Lung (tissue), 12 donors: ENCODE results near the gene ITGA7. TPM values are rescaled to one million over a fixed set of nuclear protein-coding genes. Genes with fewer than 3 reads are reported as not detected.

Experiments used
- ATAC-seq: fragments of 200-7000 bp; cut with Tn5 transposase; one replicate; pipeline ENCODE4 v1.9.1; 2020; ENCODE audit warnings: moderate number of reproducible peaks; ENCODE audit not compliant: insufficient read depth, low FRiP score
- DNase-seq, 3 donors: peaks; one replicate each; pipeline ENCODE4 v3.0.0-alpha.2; 2013 to 2017
- H3K27ac ChIP-seq, 2 donors: one replicate each; pipeline ENCODE4 v1.5.1; 2013; ENCODE audit warnings: mild to moderate bottlenecking in 2 of 2, moderate library complexity in 2 of 2, control low read depth in 1 of 2, inconsistent platforms in 1 of 2, low read depth in 1 of 2, low read length in 1 of 2
- H3K27me3 ChIP-seq, 3 donors: one replicate each; pipeline ENCODE4 v1.5.1; 2013; ENCODE audit warnings: low read length in 2 of 3; ENCODE audit not compliant: control insufficient read depth in 3 of 3, insufficient read depth in 3 of 3
- H3K36me3 ChIP-seq, 4 donors: one replicate each; pipeline ENCODE4 v1.5.1; 2013; ENCODE audit warnings: low read length in 4 of 4, mild to moderate bottlenecking in 1 of 4, moderate library complexity in 1 of 4; ENCODE audit not compliant: control insufficient read depth in 4 of 4, insufficient read depth in 4 of 4
- H3K4me1 ChIP-seq, 5 donors: one replicate each; pipeline ENCODE4 v1.5.1; 2013; ENCODE audit warnings: low read length in 5 of 5, mild to moderate bottlenecking in 2 of 5, moderate library complexity in 1 of 5; ENCODE audit not compliant: control insufficient read depth in 5 of 5, insufficient read depth in 5 of 5
- H3K4me3 ChIP-seq: one replicate; pipeline ENCODE4 v1.5.1; 2013; ENCODE audit warnings: mild to moderate bottlenecking, control low read depth, moderate library complexity
- H3K9ac ChIP-seq, 2 donors: one replicate each; pipeline ENCODE4 v1.5.1; 2013; ENCODE audit warnings: low read length in 2 of 2, control low read depth in 1 of 2; ENCODE audit not compliant: insufficient read depth in 1 of 2
- H3K9me3 ChIP-seq, 4 donors: one replicate each; pipeline ENCODE4 v1.5.1; 2013; ENCODE audit warnings: low read length in 3 of 4, mild to moderate bottlenecking in 1 of 4, moderate library complexity in 1 of 4; ENCODE audit not compliant: control insufficient read depth in 4 of 4, insufficient read depth in 3 of 4
- CTCF ChIP-seq: IDR thresholded peaks from 2 replicates; pipeline ENCODE4 v1.5.1; 2012; ENCODE audit warnings: mild to moderate bottlenecking; ENCODE audit errors: control extremely low read depth, extremely low read depth
- WGBS, 2 donors: extraction: QIAGEN DNeasy Blood & Tissue Kit; methylation state at CpG; one replicate each; pipeline ENCODE4 v1.1.7; 2013; 5-methylcytosine and 5-hydroxymethylcytosine counted together
- polyA plus RNA-seq, 2 donors: library from polyadenylated mRNA; stranded (reverse); fragments of 200-250 nt; gene quantifications; one replicate each; pipeline ENCODE4 v1.2.1, GENCODE V29; 2013
- total RNA-seq, 2 donors: library from RNA; depleted of rRNA in 1 of 2; stranded (reverse); fragments of >200 nt in 1 of 2; gene quantifications; one replicate each; pipeline ENCODE4 v1.2.1, GENCODE V29; 2014 to 2021
- donor health status: control.
- donor health status: control.
- donor health status: Bipolar disorder and iron deficiency.
- donor health status: healthy.
- donor health status: DM: yes; HTN: yes; CAD: no.

The ITGA7 gene
- total and polyA plus RNA-seq, 4 donors: 8.2 to 28.4 (median 17.7) TPM

- TF ChIP-seq CTCF: no peak
- no peak for DNase-seq
- WGBS, 2 donors: 90 to 94% methylated on average over 5 of the region's 5 CpGs
Measured at GRCh38 chr12:55685671-55686070, 22.0 kb downstream of the ITGA7 start.

GRCh38 chr12:55684761-55685370 is 22.8 kb downstream of the ITGA7 start:
- WGBS, 2 donors: 94 to 95% methylated on average over 20 of the region's 20 CpGs
- no peak overlapping the region for H3K27ac ChIP-seq
- peaks cover 0 to 5% (median 0%) of the 10 kb centered on the region in 4 donors for H3K36me3 ChIP-seq
- H3K9me3 ChIP-seq: no peaks in the 10 kb centered on the region
- ATAC-seq (no peak), DNase-seq (no peak)
- H3K4me3 ChIP-seq: no peak overlapping the region
- H3K4me1 ChIP-seq: peaks cover 0 to 5% (median 0%) of the 10 kb centered on the region in 5 donors
- no peak for TF ChIP-seq CTCF
- no peak overlapping the region for H3K9ac ChIP-seq
- peaks cover 0 to 4% (median 0%) of the 10 kb centered on the region in 3 donors for H3K27me3 ChIP-seq

More at GRCh38 chr12:55685671-55686070, 22.0 kb downstream of the ITGA7 start:
- H3K4me3 ChIP-seq: no peak overlapping the region
- peaks cover 0 to 5% (median 0%) of the 10 kb centered on the region in 4 donors for H3K36me3 ChIP-seq
- no peak for ATAC-seq
- no peak overlapping the region for H3K27ac ChIP-seq
- peaks cover 0 to 5% (median 0%) of the 10 kb centered on the region in 5 donors for H3K4me1 ChIP-seq
- H3K9me3 ChIP-seq: no peaks in the 10 kb centered on the region
- H3K27me3 ChIP-seq: no peaks in the 10 kb centered on the region
- no peak overlapping the region for H3K9ac ChIP-seq

GRCh38 chr12:55683676-55684075 is 24.0 kb downstream of the ITGA7 start:
- ATAC-seq: no peak
- TF ChIP-seq CTCF: no peak
- 92 to 93% methylated on average over 7 of the region's 7 CpGs for WGBS, 2 donors
- Histone ChIP-seq H3K9me3 (no peaks in the 10 kb centered on the region), H3K27me3 (peaks cover 0 to 4% (median 0%) of the 10 kb centered on the region in 3 donors), H3K36me3 (peaks cover 0 to 2% (median 0%) of the 10 kb centered on the region in 4 donors), H3K27ac (no peak overlapping the region), H3K9ac (no peak overlapping the region), H3K4me1 (peaks cover 0 to 5% (median 0%) of the 10 kb centered on the region in 5 donors), H3K4me3 (no peak overlapping the region)
- no peak for DNase-seq
